Caki2 (cell line): ENCODE results near the gene SCG5. TPM values are rescaled to one million over a fixed set of nuclear protein-coding genes. Genes with fewer than 3 reads are reported as not detected.
A peak's percentile ranks its signal among the peaks of the same experiment; 100 is the strongest.

Experiments used
- DNase-seq: peaks from one replicate; pipeline ENCODE4 v3.0.0-alpha.2; 2015; ENCODE audit warnings: low read depth
- in situ Hi-C: cut with HindIII; loops from 2 replicates; pipeline ENCODE4 v1.10.0; 2016; ENCODE audit warnings: low sequenced_read_pairs, low pct_unique_long_range_greater_than_20kb, mixed read lengths
- total RNA-seq: library from RNA; depleted of rRNA; stranded (reverse); fragments of >200 nt; shearing (Covaris generic); gene quantifications from 2 replicates; pipeline ENCODE4 v1.2.3, GENCODE V29; 2014; ENCODE audit warnings: low replicate concordance

Gene SCG5
- total RNA-seq, 1 experiment from 2014 or later, result 24.6 TPM

- in situ Hi-C loops, result no loop called here
Measured at GRCh38 chr15:32709295-32710033, 68.0 kb downstream of the SCG5 start.

GRCh38 chr15:32715276-32715675 lies 73.8 kb downstream of the SCG5 start:
- in situ Hi-C loops, result no loop called here
- DNase-seq, result peak; percentile 46

More at GRCh38 chr15:32709295-32710033, 68.0 kb downstream of the SCG5 start:
- DNase-seq, result no peak

- in situ Hi-C loops, result no loop called here
- DNase-seq, result no peak
Measured at GRCh38 chr15:32716216-32716914, 74.9 kb downstream of the SCG5 start.

- in situ Hi-C loops, result no loop called here
- no peak for DNase-seq
Measured at GRCh38 chr15:32716915-32717425, 75.5 kb downstream of the SCG5 start.

GRCh38 chr15:32717426-32718226 lies 76.1 kb downstream of the SCG5 start, which contains the start of gene GREM1:
GREM1 (plus strand) TSS chr15:32718004; CDS start chr15:32730691, 12,687 bp downstream.
- DNase-seq, result no peak
- in situ Hi-C loops, result no loop called here

GRCh38 chr15:32718227-32718820 lies 76.8 kb downstream of the SCG5 start:
- in situ Hi-C loops, result no loop called here
- no peak for DNase-seq

DNA sequence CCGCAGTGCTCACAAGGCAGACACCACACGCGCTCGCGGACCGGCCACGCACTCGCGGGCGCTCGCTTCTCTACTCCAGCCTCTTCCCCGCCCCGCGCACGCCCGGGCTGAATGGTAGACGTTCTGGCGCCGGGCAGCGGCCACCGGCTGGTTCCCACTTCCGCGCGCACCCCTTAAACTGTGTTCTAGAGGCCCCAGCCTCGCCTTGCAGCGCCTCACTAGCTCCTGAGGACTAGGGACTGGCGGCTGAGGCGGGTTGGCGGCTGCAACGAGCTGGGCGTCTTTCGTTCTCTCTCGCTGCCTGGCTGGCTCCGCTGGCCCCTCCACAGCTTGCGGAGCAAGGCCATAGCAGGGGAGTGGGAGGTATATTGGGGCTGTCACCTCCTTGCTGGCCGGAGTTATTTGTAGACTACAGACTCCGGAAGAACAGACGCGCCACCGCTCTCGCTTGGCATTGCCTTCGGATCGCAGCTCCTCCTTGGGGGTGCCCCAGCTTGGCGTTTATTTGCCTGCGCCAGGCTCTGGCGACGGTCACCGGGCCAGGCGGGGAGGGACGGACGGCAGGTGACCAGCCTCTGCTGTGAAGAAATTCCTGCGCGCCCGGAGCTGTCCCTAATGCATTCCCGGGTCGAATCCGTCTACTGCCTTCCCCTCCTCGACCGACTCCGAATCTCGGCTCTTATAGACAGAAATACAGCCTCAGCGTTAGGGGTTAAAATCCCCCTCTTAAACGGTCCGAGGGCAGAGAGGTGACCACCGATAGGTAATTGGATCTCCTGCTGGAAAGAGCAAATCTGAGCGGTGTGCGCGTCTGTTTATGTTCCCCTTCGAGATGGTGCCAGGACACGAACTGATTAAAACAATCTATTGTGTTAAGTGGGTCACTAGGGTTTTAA lies 77.6 kb downstream of the SCG5 start:
- in situ Hi-C loops, result no loop called here
- DNase-seq, result no peak

DNA sequence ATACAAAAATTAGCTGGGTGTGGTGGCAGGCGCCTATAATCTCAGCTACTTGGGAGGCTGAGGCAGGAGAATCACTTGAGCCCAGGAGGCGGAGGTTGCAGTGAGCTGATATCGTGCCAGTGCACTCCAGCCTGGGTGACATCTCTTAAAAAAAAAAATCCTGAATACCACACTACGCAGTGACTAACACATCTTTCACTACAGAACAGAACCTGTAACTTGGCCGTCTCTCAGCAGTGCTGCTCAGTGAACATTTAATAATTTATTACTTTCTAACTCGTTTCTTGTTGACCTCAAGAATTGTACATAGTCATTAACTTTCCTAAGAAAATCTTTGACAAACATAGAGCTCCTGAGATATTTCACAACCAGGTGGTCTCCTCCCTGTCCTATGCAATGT lies 80.1 kb downstream of the SCG5 start:
- no peak for DNase-seq
- in situ Hi-C loops, result no loop called here

- in situ Hi-C loops, result no loop called here
- DNase-seq, result no peak
Measured at GRCh38 chr15:32722136-32722535, 80.6 kb downstream of the SCG5 start.

DNA sequence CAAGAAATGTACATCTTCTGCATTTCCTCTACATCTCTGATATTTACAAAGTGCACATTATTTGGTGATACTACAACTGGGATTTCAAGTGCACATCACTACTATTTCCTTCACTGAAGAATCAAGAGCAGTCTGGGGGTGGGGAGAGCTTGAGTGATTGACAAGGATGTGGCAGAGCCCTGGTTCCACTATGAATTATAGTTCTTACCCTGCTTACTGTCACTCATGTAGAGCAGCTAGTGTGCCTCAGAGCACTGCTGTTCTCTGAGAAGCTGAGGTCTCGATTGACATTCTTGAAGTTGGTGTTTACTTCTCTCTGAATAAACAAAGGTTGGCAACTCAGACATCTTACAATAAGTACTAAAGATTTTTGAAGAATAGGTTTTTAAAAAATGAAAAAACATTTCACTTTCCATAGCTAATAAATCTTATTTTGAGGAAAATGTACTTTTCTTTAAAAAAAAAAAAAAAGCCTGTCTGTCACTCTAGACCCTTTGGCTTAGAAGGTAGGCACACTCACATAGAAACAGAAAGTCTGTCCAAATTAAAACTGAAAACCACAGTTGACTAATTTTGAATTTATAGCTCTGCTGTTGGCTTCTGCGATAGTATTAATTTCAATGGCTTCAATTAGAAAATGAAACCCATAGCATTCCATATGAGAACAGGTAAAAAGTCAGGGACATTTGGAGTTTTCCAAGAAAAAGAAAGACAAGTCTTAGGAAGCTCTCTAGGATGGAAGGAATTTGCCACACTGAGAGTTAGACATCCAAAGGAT lies 81.8 kb downstream of the SCG5 start:
- DNase-seq, result no peak
- in situ Hi-C loops, result no loop called here

DNA sequence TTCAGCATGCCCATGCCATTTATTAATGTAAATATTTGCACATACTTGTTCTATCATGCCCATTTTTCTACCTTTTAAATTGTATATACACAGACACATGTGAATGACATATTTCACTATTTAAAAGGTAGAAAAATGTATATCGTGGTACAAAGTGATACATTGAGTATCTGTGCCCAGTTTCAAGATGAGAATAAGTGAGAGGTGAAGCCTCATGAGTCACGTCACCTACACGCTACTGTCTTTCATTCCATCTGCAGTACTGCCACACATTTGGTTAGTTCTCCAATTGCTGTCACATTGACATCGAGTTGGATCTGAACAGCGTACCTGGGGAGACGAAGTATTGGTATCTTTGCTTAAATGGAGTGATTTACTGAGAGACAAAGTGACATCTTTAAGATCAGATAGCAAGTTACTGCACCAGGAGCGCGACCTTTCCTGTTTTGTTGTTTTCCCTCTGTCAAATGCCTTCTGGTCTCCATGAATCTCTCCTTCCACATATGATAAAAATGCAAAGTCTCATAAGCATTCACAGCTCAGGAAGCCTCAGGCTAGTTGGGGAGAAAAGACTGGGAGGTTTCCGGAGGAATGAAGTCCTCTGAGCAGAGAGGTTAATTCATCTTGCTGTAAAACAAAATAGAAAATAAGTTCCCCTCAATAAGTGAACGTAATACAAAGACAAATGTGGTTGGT lies 88.3 kb downstream of the SCG5 start:
- DNase-seq, result no peak
- in situ Hi-C loops, result loop anchor here (10.0 kb wide), 1 partner anchor 45 kb away; no protein-coding TSS in a partner anchor

GRCh38 chr15:32730677-32731654 lies 89.5 kb downstream of the SCG5 start:
- peak; percentile 89 for DNase-seq
- in situ Hi-C loops, result loop anchor here (10.0 kb wide), 1 partner anchor 46 kb away; no protein-coding TSS in a partner anchor

DNA sequence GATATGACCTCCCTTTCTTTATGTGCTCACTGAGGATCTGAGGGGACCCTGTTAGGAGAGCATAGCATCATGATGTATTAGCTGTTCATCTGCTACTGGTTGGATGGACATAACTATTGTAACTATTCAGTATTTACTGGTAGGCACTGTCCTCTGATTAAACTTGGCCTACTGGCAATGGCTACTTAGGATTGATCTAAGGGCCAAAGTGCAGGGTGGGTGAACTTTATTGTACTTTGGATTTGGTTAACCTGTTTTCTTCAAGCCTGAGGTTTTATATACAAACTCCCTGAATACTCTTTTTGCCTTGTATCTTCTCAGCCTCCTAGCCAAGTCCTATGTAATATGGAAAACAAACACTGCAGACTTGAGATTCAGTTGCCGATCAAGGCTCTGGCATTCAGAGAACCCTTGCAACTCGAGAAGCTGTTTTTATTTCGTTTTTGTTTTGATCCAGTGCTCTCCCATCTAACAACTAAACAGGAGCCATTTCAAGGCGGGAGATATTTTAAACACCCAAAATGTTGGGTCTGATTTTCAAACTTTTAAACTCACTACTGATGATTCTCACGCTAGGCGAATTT lies 91.2 kb downstream of the SCG5 start:
- in situ Hi-C loops, result loop anchor here (10.0 kb wide), 1 partner anchor 48 kb away; no protein-coding TSS in a partner anchor

GRCh38 chr15:32733281-32733680 lies 91.8 kb downstream of the SCG5 start:
- in situ Hi-C loops, result loop anchor here (10.0 kb wide), 1 partner anchor 48 kb away; no protein-coding TSS in a partner anchor
- no peak for DNase-seq

More for the DNA sequence above, 91.2 kb downstream of the SCG5 start:
- no peak for DNase-seq
